Mesendoderm (in vitro differentiated cells): Measurements from ENCODE around the gene PLEKHG4B.
"Not testable (repeated sequence)": the region's sequence is repeated elsewhere in the genome, so short reads cannot be mapped to it uniquely, and the experiment has no call there.

ENCODE experiments used
- DNase-seq: peaks from one replicate; pipeline ENCODE4 v3.0.0; 2013
- H2AK5ac ChIP-seq: 2 replicates; pipeline ENCODE4 v1.6.1; 2013; ENCODE audit warnings: low read length, inconsistent platforms
- H2BK120ac ChIP-seq: 2 replicates; pipeline ENCODE4 v1.6.1; 2013; ENCODE audit warnings: low read depth, mild to moderate bottlenecking, low read length, moderate library complexity, mixed read lengths
- H2BK15ac ChIP-seq: replicated peaks from 2 replicates; pipeline ENCODE4 v1.6.1; 2013; ENCODE audit warnings: low read depth, mild to moderate bottlenecking, moderate library complexity
- H2BK5ac ChIP-seq: 2 replicates; pipeline ENCODE4 v1.6.1; 2013; ENCODE audit warnings: low read length, inconsistent platforms
- H3K18ac ChIP-seq: 2 replicates; pipeline ENCODE4 v1.6.1; 2013; ENCODE audit warnings: mild to moderate bottlenecking, low read length, mixed read lengths
- H3K23ac ChIP-seq: one replicate; pipeline ENCODE4 v1.6.1; 2013; ENCODE audit warnings: low read length
- H3K27ac ChIP-seq: 2 replicates; pipeline ENCODE4 v1.5.1; 2013; ENCODE audit warnings: low read depth, mild to moderate bottlenecking, inconsistent platforms, low read length, moderate library complexity
- H3K27me3 ChIP-seq: 2 replicates; pipeline ENCODE4 v1.6.1; 2013; ENCODE audit warnings: low read length, control low read depth, mild to moderate bottlenecking, inconsistent platforms; ENCODE audit not compliant: insufficient read depth, poor library complexity
- H3K36me3 ChIP-seq: 2 replicates; pipeline ENCODE4 v1.6.1; 2013; ENCODE audit warnings: low read length, inconsistent platforms; ENCODE audit not compliant: control insufficient read depth, insufficient read depth
- H3K4ac ChIP-seq: one replicate; pipeline ENCODE4 v1.6.1; 2013; ENCODE audit warnings: low read depth, mild to moderate bottlenecking, low read length, moderate library complexity
- H3K4me1 ChIP-seq: 2 replicates; pipeline ENCODE4 v1.6.1; 2013; ENCODE audit warnings: low read depth, low read length, inconsistent platforms; ENCODE audit not compliant: control insufficient read depth
- H3K4me2 ChIP-seq: 2 replicates; pipeline ENCODE4 v1.6.1; 2013; ENCODE audit warnings: low read length
- H3K4me3 ChIP-seq: 2 replicates; pipeline ENCODE4 v1.5.1; 2013; ENCODE audit warnings: mild to moderate bottlenecking, low read length
- H3K56ac ChIP-seq: one replicate; pipeline ENCODE4 v1.6.1; 2013; ENCODE audit warnings: low read length
- H3K79me1 ChIP-seq: 2 replicates; pipeline ENCODE4 v1.6.1; 2013; ENCODE audit warnings: low read length, inconsistent platforms
- H3K79me2 ChIP-seq: 2 replicates; pipeline ENCODE4 v1.6.1; 2013; ENCODE audit warnings: mild to moderate bottlenecking, low read length; ENCODE audit not compliant: control insufficient read depth, insufficient read depth
- H3K9ac ChIP-seq: 2 replicates; pipeline ENCODE4 v1.6.1; 2013; ENCODE audit warnings: low read length, inconsistent platforms
- H4K5ac ChIP-seq: one replicate; pipeline ENCODE4 v1.6.1; 2013; ENCODE audit warnings: low read length
- H4K8ac ChIP-seq: one replicate; pipeline ENCODE4 v1.6.1; 2013; ENCODE audit warnings: low read depth, mild to moderate bottlenecking, control low read depth, low read length, moderate library complexity
- WGBS: extraction: QIAGEN DNeasy Blood & Tissue Kit; methylation state at CpG from one replicate; pipeline ENCODE4 v1.1.7; 2013; ENCODE audit warnings: low lambda C conversion rate, missing lambda C conversion rate; ENCODE audit not compliant: insufficient coverage; ENCODE audit errors: extremely low coverage; 5-methylcytosine and 5-hydroxymethylcytosine counted together

PLEKHG4B gene

DNA sequence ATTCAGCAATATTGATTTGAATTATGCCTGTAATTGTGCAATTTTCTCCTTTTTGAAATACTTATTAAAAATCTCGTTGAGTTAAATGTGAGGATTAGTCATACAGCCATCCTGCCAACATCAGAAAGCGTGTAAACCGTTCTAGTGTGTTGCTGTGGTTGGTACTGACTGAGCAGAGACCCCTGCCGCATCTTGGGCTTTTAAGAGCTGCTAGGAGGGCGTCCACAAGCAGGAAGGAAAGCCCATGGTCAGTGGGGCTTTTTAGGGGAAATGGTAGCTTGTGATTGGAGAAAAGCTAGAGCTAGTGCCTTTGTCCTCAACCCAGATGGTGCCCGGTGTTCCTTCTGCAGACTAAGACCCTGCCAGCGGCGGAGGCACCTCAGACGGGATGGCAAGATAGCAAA, 127.5 kb downstream of the PLEKHG4B start:
- H3K4me1 ChIP-seq, result peaks cover 2% of the 10 kb centered on the region
- no peak overlapping the region for H3K23ac ChIP-seq
- H3K9ac ChIP-seq, result peak overlapping the region; percentile 65
- H3K4ac ChIP-seq, result no peak overlapping the region
- H2AK5ac ChIP-seq, result no peak overlapping the region
- H3K79me2 ChIP-seq, result peaks cover 30% of the 10 kb centered on the region
- no peak overlapping the region for H2BK5ac ChIP-seq
- H3K4me2 ChIP-seq, result peak overlapping the region; percentile 48
- peaks cover 6% of the 10 kb centered on the region for H3K79me1 ChIP-seq
- H3K4me3 ChIP-seq, result no peak overlapping the region
- H3K56ac ChIP-seq, result peak overlapping the region; percentile 76
- H4K8ac ChIP-seq, result no peak overlapping the region
- H3K18ac ChIP-seq, result no peak overlapping the region
- no peaks in the 10 kb centered on the region for H3K36me3 ChIP-seq
- no peak overlapping the region for H2BK120ac ChIP-seq
- DNase-seq, result peak; percentile 6
- H3K27ac ChIP-seq, result no peak overlapping the region
- no CpG with 5 or more reads among the region's 9 CpGs for WGBS
- H4K5ac ChIP-seq, result no peak overlapping the region
- H2BK15ac ChIP-seq, result no peak overlapping the region
- no peaks in the 10 kb centered on the region for H3K27me3 ChIP-seq

DNA sequence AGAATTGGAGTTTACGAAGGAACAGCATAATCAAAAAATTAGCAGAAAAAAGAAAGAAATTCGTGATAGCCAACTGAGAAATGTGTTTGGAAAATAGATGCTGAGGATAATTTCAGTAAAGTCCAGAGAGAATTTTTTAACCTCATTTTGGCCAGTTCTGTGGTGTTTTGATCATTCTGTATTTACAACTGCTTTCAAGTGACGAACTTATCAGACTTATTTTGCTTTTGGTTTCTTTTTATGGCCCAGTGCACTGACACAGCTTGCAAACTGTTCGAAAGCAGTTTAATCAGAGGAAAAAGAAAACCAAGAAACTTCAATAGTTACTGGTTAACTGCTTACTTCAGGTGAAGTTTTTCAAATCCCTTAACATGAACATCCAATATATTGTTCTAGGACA, 128.0 kb downstream of the PLEKHG4B start:
- WGBS, result no CpG with 5 or more reads among the region's 4 CpGs
- Histone ChIP-seq H3K36me3 (peaks cover under 1% of the 10 kb centered on the region), H3K27me3 (no peaks in the 10 kb centered on the region), H4K8ac (no peak overlapping the region), H2BK15ac (no peak overlapping the region), H3K9ac (no peak overlapping the region), H3K4ac (no peak overlapping the region), H3K79me2 (peaks cover 30% of the 10 kb centered on the region), H3K27ac (no peak overlapping the region), H3K4me2 (no peak overlapping the region), H3K4me3 (no peak overlapping the region), H3K23ac (no peak overlapping the region), H3K56ac (no peak overlapping the region), H2BK5ac (no peak overlapping the region), H3K79me1 (peaks cover 6% of the 10 kb centered on the region), H3K18ac (no peak overlapping the region), H3K4me1 (peaks cover 2% of the 10 kb centered on the region), H4K5ac (no peak overlapping the region), H2BK120ac (no peak overlapping the region), H2AK5ac (no peak overlapping the region)
- no peak for DNase-seq

GRCh38 chr5:222951-223715, 131.2 kb downstream of the PLEKHG4B start:
- H3K36me3 ChIP-seq, H3K27me3 ChIP-seq, H3K4me3 ChIP-seq, H2BK15ac ChIP-seq, H3K4me2 ChIP-seq, DNase-seq, H2BK120ac ChIP-seq, H2AK5ac ChIP-seq, H3K79me1 ChIP-seq, H3K27ac ChIP-seq, H4K5ac ChIP-seq, H3K56ac ChIP-seq, H4K8ac ChIP-seq, H3K18ac ChIP-seq, H2BK5ac ChIP-seq, H3K9ac ChIP-seq, H3K4ac ChIP-seq, H3K23ac ChIP-seq, H3K4me1 ChIP-seq: not testable (repeated sequence)
- WGBS, result no CpG with 5 or more reads among the region's 6 CpGs
- H3K79me2 ChIP-seq, result peaks cover 30% of the 10 kb centered on the region

DNA sequence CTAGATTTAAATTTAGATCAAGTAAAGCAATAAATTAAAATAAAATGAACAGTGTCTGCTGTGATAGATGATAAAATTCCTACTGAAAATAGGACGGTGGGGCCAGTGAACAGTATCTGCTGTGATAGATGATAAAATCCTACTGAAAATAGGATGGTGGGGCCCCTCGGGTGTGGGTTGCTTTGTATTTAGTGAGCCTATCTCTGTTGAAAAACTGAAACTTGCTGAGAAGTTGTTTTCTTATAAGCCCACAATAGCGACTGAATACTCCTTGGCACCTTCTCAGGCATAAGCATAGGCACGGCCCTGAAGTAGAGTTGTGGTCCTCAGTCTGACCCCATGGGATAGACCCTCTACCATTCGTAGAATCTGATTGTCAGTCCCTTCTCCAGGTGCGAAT, 131.8 kb downstream of the PLEKHG4B start:
- Histone ChIP-seq H3K56ac (no peak overlapping the region), H3K18ac (no peak overlapping the region), H3K4me2 (no peak overlapping the region), H3K4me3 (no peak overlapping the region), H3K36me3 (peaks cover 2% of the 10 kb centered on the region), H3K79me1 (peaks cover 6% of the 10 kb centered on the region), H3K4me1 (peaks cover 2% of the 10 kb centered on the region), H3K79me2 (peaks cover 26% of the 10 kb centered on the region), H3K23ac (no peak overlapping the region), H3K27ac (no peak overlapping the region), H4K8ac (no peak overlapping the region), H2BK5ac (no peak overlapping the region), H2BK120ac (no peak overlapping the region), H2BK15ac (no peak overlapping the region), H3K9ac (no peak overlapping the region), H3K4ac (no peak overlapping the region), H2AK5ac (no peak overlapping the region), H4K5ac (no peak overlapping the region), H3K27me3 (no peaks in the 10 kb centered on the region)
- no peak for DNase-seq
- no CpG with 5 or more reads among the region's 6 CpGs for WGBS

- WGBS, result no CpG with 5 or more reads among the region's 14 CpGs
- H3K18ac ChIP-seq, result no peak overlapping the region
- no peak overlapping the region for H2BK5ac ChIP-seq
- peaks cover 3% of the 10 kb centered on the region for H3K79me1 ChIP-seq
- no peak overlapping the region for H2BK120ac ChIP-seq
- H3K79me2 ChIP-seq, result peaks cover 15% of the 10 kb centered on the region
- H3K27me3 ChIP-seq, result no peaks in the 10 kb centered on the region
- no peak overlapping the region for H3K27ac ChIP-seq
- H3K4me3 ChIP-seq, result no peak overlapping the region
- no peak overlapping the region for H3K4me2 ChIP-seq
- H2BK15ac ChIP-seq, result no peak overlapping the region
- H3K9ac ChIP-seq, result no peak overlapping the region
- H2AK5ac ChIP-seq, result no peak overlapping the region
- no peak overlapping the region for H3K56ac ChIP-seq
- H3K4me1 ChIP-seq, result no peaks in the 10 kb centered on the region
- no peak for DNase-seq
- H4K8ac ChIP-seq, result no peak overlapping the region
- H4K5ac ChIP-seq, result no peak overlapping the region
- H3K23ac ChIP-seq, result no peak overlapping the region
- H3K36me3 ChIP-seq, result peaks cover 2% of the 10 kb centered on the region
- H3K4ac ChIP-seq, result no peak overlapping the region
Measured at GRCh38 chr5:225334-225733, 133.4 kb downstream of the PLEKHG4B start.

DNA sequence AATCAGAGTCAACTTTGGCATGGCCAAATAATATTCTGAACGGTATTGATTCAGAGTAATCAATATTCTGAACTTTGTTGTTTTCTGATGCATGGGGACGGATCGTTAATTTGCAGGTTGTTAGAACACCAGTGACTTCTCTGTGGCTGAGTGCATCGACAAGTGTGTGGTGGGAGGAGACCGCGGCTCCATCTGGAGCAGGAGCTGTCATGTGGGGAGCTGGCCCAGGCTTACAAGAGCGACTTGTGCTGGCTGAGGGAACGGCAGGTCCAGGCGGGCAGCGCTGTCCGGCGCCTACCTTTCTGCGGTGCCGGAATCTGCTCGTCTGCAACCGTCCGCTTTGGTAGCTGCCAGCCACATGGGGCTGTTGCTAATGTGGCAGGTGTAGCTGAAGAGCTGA, 135.4 kb downstream of the PLEKHG4B start:
- not testable (repeated sequence) for H3K4ac ChIP-seq, H3K4me1 ChIP-seq, H3K36me3 ChIP-seq, H3K23ac ChIP-seq, H3K9ac ChIP-seq, H4K5ac ChIP-seq, H2BK15ac ChIP-seq, H3K27me3 ChIP-seq, H3K18ac ChIP-seq, H2BK5ac ChIP-seq, H4K8ac ChIP-seq, H3K4me2 ChIP-seq, H3K4me3 ChIP-seq, H3K56ac ChIP-seq, DNase-seq, H3K79me1 ChIP-seq, H3K79me2 ChIP-seq, H2AK5ac ChIP-seq, H3K27ac ChIP-seq, H2BK120ac ChIP-seq
- WGBS, result no CpG with 5 or more reads among the region's 17 CpGs
